Limb (tissue), 2 donors: ENCODE results near the gene SLC2A1.

Experiments
- DNase-seq, 2 donors: peaks; one replicate each; pipeline ENCODE4 v3.0.0-alpha.2; 2016; ENCODE audit errors: extremely low spot score in 2 of 2

Gene SLC2A1

GRCh38 chr1:42942444-42942843, 16.2 kb downstream of the SLC2A1 start:
- no peak for DNase-seq

- DNase-seq, result no peak
These were observed 16.9 kb downstream of the SLC2A1 start for GRCh38 chr1:42941640-42942330.

GRCh38 chr1:42940851-42941639, 17.6 kb downstream of the SLC2A1 start:
- DNase-seq, result no peak

- no peak for DNase-seq
These were observed 19.7 kb downstream of the SLC2A1 start for GRCh38 chr1:42938645-42939615.

GRCh38 chr1:42937836-42938644, 20.6 kb downstream of the SLC2A1 start:
- DNase-seq, result no peak

- DNase-seq, result no peak
These were observed 21.4 kb downstream of the SLC2A1 start for GRCh38 chr1:42937141-42937696.

GRCh38 chr1:42936309-42937078, 22.2 kb downstream of the SLC2A1 start:
- DNase-seq, result peak in 1 of 2 donors; percentile 60

- DNase-seq, result peak in 1 of 2 donors; percentile 18
These were observed 22.7 kb downstream of the SLC2A1 start for GRCh38 chr1:42935971-42936308.

- DNase-seq, result peak in 1 of 2 donors; percentile 24
These were observed 23.3 kb downstream of the SLC2A1 start for GRCh38 chr1:42935313-42935895.

- peak in 1 of 2 donors; percentile 23 for DNase-seq
These were observed 23.9 kb downstream of the SLC2A1 start for GRCh38 chr1:42934541-42935312.

GRCh38 chr1:42933610-42934491, 24.8 kb downstream of the SLC2A1 start:
- peak in 1 of 2 donors; percentile 16 for DNase-seq

- DNase-seq, result no peak
These were observed 25.5 kb downstream of the SLC2A1 start for GRCh38 chr1:42933060-42933586.

- DNase-seq, result peak in 1 of 2 donors; percentile 18
These were observed 26.2 kb downstream of the SLC2A1 start for GRCh38 chr1:42932442-42932941.

- DNase-seq, result peak in 1 of 2 donors; percentile 39
These were observed 26.7 kb downstream of the SLC2A1 start for GRCh38 chr1:42931911-42932422.

- peak in 1 of 2 donors; percentile 35 for DNase-seq
These were observed 27.5 kb downstream of the SLC2A1 start for GRCh38 chr1:42931108-42931539.

GRCh38 chr1:42930178-42931107, 28.2 kb downstream of the SLC2A1 start:
- peak in 1 of 2 donors; percentile 21 for DNase-seq
